MM.1S (cell line): Measurements from ENCODE around the gene POLA2.

Source experiments
- CTCF ChIP-seq: fragments of 300-600 bp; sonication (generic); IDR thresholded peaks from 2 replicates; pipeline ENCODE4 v1.5.1; 2016; ENCODE audit warnings: antibody characterized with exemption, low read length, mixed read lengths
- EZH2phosphoT487 ChIP-seq: fragments of 300-600 bp; sonication (generic); IDR thresholded peaks from 2 replicates; pipeline ENCODE4 v1.6.1; 2018; ENCODE audit warnings: antibody characterized with exemption, low read length

DNA sequence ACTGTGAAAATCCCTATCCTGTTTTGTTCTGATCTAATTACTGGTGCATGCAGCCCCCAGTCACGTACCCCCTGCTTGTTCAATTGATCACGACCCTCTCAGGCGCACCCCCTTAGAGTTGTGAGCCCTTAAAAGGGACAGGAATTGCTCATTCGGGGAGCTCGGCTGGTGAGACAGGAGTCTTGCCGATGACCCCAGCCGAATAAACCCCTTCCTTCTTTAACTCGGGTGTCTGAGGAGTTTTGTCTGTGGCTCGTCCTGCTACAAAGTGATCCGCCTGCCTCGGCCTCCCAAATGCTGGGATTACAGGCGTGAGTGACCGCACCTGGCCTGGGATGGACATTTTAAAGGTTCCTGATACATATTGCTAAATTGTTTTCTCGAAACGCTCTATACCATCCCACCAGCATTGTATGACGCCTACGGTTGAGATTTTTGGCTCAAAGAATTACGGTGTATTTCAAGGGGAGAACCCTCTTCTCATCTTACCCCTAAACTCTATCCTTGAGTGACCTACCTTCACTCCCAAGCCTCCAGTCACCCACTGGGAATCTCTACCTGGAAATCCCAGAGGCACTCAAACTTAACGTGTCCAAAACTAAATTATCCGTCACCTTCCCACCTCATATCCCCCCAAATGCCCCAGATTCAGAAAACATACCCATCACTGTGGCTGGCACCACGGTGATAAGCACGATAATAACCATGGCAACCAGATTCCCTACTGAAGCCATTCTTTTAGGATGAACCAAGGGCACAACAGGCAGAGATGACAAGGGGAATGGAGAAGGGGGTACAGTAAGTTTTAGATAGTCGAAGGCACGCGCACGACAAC, 789 bp upstream of the POLA2 start:
- TF ChIP-seq CTCF (no peak), EZH2phosphoT487 (no peak)
